HG02973 (cell line): ENCODE results near the gene ZNF334.

Source experiments
- ATAC-seq: cut with Tn5 transposase; IDR thresholded peaks from one replicate; pipeline ENCODE4 v1.9.1; 2021; ENCODE audit warnings: moderate library complexity; ENCODE audit not compliant: unreplicated experiment

The ZNF334 gene

DNA sequence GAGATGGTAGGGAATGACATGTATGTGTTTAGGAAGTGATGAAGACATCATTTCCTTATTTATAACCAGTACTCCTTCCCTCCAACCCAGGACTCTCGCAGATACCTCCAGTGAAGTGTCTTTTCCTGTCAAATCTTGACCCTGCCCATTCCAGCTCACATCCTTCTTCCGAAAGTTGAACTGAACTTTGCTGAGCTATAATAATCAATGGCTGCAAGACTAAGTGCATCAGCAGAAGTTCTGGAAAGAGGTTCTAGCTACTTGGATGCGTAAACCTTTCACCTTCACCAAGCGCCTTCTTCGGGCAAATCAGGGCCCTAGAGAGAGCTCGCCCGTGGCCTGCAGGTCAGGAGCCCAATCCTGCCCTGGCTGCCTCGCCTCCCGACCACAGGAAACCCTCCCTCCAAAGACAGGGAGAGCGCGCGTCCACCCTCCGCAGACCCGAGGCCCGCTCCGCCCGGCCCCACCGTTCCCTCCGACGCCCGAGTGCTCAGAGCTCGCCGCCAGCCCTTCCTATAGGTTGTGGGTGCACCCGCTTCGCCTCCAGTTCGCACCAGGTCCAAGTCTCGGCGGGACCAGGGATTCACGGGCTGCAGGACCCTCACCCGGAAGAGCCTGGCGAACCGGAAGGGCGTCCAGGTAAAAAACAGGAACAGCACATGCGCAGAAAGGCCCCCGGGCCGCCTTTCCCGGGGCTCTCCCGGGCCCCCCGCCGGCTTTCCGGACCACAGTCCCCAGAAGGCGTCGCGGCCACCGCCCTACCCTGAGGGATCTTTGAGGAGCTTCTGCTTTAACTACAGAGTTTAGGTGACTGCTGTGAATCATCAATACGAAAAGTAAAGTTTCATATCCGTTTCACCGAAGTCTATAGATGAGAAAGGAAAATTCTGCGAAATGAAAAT lies at the start of gene ZNF334:
TSS of gene ZNF334 (minus strand) at position 617 of the 902 bp plus-strand sequence. CDS start 1,457 bp downstream, outside the sequence.
- ATAC-seq = no peak

DNA sequence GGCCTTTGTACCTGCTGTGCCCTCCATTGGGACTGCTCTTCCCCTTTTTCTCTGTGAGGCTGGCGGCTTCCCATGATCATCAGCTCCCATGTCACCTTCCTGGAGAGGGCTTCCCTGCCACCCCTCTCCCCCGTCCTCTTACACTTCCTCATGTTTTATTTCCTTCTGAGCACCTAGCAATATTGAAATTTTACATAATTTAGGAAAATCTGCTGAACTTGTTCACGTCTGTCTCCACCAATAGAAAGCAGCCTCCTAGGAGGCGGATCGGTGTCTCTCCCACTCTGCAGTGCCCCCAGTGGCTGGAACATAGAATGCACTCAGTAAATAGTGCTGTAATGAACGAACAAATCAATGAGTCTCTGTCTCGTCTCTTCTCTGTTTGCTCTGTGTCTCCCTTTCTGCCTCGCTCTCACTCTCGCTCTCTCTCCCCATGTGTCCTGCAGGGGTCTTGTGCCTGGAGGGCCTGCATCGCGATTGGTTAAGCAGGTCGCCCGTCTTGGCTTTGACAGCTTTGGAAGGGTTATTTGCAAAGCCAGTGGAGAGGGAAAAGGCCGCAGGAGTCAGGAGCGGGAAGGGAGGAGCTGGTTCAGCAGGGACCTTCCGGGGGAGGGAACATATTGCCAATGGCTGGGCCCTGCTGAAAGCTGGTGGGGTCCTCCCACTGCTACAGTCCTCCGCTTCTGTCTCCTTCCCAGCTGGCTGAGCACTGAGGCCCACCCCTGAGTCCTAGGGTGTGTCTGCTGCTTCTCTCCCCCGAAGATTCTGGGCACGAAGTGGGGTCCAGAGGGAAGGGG lies 49.2 kb upstream of the ZNF334 start:
- ATAC-seq = no peak

DNA sequence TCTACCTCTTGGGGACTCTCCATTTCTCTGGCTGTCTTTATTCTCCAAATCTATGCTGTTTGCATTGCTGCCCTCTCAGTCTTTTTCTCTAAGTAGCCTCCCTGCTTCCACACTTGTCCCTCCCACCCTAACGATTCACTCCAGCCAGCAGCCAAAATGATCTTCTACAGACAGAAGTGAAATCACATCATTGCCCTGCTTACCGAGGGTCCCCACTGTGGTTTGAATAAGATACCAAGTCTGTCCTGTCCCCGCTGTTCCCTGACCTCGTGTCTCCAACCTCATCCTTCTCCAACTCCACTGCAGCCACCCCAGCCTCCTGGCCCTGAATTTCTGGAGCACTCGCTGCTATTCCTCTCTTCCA lies 48.6 kb upstream of the ZNF334 start:
- no peak for ATAC-seq

GRCh38 chr20:46559685-46560440 lies 46.5 kb upstream of the ZNF334 start:
- no peak for ATAC-seq

GRCh38 chr20:46559001-46559400 lies 45.6 kb upstream of the ZNF334 start:
- no peak for ATAC-seq

DNA sequence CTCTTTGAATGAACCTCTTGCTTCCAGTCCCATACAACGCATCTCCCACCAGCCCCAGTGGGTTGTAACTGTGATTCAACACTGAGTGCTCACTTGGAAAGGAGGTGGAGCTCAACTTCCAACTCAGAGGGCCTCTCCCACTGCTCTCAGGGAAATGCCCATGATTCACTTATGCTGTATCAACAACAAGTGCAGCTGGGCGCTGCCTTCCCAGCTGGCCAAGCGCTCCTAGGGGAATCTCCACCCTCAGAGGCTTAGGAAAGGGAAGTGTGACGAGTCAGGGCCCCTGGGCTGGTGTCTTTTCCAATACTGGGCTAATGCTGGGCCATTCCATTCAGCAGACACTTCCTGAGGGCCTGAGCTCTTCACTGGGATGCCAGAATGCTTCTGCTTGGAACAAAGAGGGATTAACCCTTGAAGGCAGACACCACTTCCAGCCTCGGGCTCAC lies 45.2 kb upstream of the ZNF334 start:
- ATAC-seq = no peak

- no peak for ATAC-seq
Measured at GRCh38 chr20:46557231-46557956, 44.0 kb upstream of the ZNF334 start.

- ATAC-seq = no peak
Measured at GRCh38 chr20:46555370-46555956, 42.1 kb upstream of the ZNF334 start.

GRCh38 chr20:46554828-46555227 lies 41.5 kb upstream of the ZNF334 start:
- ATAC-seq = no peak

DNA sequence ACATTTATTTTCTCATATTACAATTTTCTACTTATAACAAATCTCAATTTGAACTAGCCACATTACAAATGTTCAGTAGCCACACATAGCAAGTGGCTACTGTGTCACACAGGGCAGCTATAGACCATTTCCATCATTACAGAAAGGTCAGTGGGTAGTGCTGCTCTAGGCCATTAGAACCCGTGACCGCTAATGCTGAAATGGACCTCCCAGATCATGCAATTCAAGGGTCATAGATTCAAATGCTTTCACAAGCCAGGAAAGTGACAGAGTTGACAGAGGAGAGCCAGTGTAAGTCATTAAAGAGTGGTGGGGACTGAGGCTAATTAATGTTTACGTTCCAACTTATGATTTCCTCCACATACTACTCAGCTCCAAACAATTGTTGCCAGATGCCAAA lies 40.6 kb upstream of the ZNF334 start:
- ATAC-seq = no peak

DNA sequence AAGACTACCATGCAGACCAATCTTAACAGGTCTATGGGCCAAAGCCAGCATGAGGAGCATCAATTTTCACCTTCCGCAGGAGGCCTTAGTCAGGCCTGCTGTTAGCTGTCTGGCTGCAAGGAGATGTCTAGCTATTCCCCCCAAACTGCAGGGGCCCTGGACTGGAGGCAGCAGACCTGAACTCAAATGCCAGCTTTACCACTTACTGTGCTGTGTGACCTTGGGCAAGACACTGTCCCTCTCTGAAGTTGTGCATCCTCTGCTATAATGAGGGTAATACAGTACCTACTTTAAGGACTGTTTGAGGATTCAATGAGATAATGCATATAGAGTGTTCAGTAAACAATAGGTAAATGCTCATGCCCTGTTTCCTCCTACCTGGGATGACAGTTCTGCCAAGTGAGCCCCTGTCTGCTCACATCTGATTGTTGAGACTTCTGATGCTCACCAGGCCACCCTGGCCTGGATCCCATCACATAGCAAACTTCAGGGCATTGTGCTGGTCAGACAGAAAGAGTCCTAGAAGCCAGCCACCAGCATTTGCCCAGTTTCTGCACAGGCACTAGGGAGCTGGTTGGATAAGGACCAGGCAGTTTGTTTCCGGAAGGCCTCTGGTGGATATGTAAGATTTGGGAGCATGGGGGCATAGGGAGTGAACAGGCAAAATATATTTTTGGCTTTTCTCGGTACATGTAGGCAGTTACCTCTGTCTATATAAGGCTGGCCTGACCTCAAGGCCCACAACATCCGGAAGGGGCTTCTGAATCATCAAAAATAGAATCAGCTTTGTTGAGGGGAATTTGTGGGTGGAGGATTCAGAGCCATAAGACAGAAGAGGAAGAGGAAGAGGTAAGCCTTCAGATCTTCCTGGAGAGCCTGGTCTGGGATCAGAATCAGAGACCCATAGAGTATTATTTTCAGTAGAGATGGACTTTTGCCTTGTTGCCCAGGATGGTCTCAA lies 39.4 kb upstream of the ZNF334 start:
- no peak for ATAC-seq

DNA sequence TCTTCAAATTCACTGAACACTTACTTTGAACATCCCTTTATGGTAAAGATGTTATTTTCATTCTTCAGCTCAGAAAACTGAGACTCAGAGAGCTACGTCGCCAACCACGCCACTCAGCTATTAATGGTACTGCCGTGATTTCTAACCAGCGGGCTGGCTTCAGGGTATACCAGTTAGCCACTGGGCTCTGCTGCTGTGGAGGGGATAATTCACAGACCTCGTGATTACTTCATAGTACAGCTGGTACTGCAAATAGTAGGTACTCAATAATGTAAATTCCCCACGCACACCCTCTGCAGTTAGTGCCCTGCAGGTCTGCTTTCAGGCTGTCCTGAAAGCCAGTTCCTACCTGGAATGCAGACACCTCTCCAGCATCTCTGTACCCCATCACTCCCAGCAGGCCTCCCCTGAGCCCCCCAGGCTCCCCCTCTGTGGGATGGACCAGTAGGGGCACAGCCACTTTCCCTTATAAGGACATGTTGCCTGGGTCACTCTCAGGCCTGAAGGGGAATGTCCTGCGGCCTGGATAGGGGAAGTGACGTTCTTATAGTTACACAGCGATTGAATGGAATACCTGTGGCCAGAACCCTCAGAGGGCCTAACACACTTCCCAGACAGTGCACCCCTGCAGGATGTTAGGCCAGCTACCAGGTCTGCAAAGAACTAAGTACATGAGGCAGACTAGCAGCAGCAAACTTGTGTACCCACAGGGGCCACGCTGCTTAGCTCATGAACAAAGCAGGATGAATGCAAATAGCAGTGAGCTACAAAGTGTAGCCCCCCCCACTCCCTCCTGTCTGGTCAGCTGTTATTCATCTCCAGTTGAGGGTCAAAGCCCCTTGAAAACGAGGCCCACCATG lies 38.4 kb upstream of the ZNF334 start:
- ATAC-seq = no peak

DNA sequence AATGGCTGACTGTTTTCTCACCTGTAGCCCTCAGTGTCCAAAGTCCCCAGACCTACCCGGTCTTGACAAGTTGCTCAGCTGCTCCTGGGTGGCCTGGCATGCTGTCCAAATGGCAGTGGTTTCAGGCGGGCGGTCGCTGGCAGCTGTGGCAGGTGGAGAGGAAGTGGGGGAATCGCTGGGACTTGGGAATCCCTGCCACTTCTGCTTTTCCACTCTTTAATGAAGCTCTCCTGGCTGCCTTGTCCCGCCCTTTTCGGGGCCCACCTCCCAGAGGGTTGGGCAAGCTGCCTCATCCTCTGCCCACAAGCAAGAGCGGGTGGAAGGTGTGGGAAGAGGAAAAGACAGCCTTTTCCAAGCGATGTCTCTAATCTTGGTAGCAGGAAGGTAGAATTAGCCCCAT lies 37.1 kb upstream of the ZNF334 start, which contains the start of gene OCSTAMP:
TSS of gene OCSTAMP (minus strand) at position 194 of the 400 bp plus-strand sequence. CDS start at position 100, 94 bp downstream.
- ATAC-seq = no peak

GRCh38 chr20:46549188-46549972 lies 36.0 kb upstream of the ZNF334 start:
- ATAC-seq = no peak

- ATAC-seq = no peak
Measured at GRCh38 chr20:46548688-46549087, 35.3 kb upstream of the ZNF334 start.

- no peak for ATAC-seq
Measured at GRCh38 chr20:46547995-46548394, 34.6 kb upstream of the ZNF334 start.

DNA sequence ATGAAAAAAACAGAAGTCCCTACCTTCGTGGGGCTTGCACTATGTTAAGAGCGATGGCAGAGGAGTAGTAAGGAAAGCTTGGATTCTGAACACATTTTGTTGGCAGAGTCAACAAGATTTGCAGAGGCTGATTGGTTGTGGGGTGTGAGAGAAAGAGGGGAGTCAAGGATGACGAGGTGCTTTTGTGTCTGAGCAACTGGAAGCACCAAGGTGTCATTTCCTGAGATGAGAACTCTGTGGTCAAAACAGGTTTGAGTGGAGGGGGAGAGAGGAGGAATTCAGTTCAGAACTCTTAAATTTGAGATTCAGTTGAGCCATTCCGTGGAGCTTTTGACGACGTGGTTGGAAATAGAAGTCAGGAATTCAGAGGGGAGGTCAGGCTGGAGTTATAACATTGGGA lies 33.6 kb upstream of the ZNF334 start:
- no peak for ATAC-seq
